HG03342 (cell line): ENCODE measurements around the gene TUBE1.
"Not testable (repeated sequence)": the region's sequence is repeated elsewhere in the genome, so short reads cannot be mapped to it uniquely, and the experiment has no call there.

Experiments used
- ATAC-seq: cut with Tn5 transposase; IDR thresholded peaks from one replicate; pipeline ENCODE4 v1.9.1; 2021; ENCODE audit warnings: mild to moderate bottlenecking, moderate library complexity; ENCODE audit not compliant: unreplicated experiment

TUBE1 gene

GRCh38 chr6:112065426-112065986 lies 21.8 kb downstream of the TUBE1 start:
- no peak for ATAC-seq

- ATAC-seq: no peak
Measured at GRCh38 chr6:112062966-112063365, 24.3 kb downstream of the TUBE1 start.

- ATAC-seq: no peak
Measured at GRCh38 chr6:112061605-112062004, 25.7 kb downstream of the TUBE1 start.

GRCh38 chr6:112058243-112059032 lies 28.8 kb downstream of the TUBE1 start:
- no peak for ATAC-seq

- ATAC-seq: no peak
Measured at GRCh38 chr6:112054555-112055190, 32.6 kb downstream of the TUBE1 start.

GRCh38 chr6:112054001-112054400 lies 33.3 kb downstream of the TUBE1 start, which contains the start of gene CCN6:
CCN6 (plus strand) TSS chr6:112054104; CDS start chr6:112054358, 254 bp downstream.
- no peak for ATAC-seq

GRCh38 chr6:112051251-112051740 lies 36.0 kb downstream of the TUBE1 start:
- not testable (repeated sequence) for ATAC-seq

- no peak for ATAC-seq
Measured at GRCh38 chr6:112050429-112050828, 36.9 kb downstream of the TUBE1 start.

GRCh38 chr6:112049996-112050395 lies 37.3 kb downstream of the TUBE1 start:
- ATAC-seq: no peak

GRCh38 chr6:112049026-112049799 lies 38.1 kb downstream of the TUBE1 start:
- ATAC-seq: no peak

GRCh38 chr6:112047523-112047922 lies 39.8 kb downstream of the TUBE1 start:
- not testable (repeated sequence) for ATAC-seq

GRCh38 chr6:112044856-112045255 lies 42.4 kb downstream of the TUBE1 start:
- no peak for ATAC-seq

- no peak for ATAC-seq
Measured at GRCh38 chr6:112044196-112044595, 43.1 kb downstream of the TUBE1 start.

GRCh38 chr6:112043032-112044007 lies 44.0 kb downstream of the TUBE1 start:
- ATAC-seq: peak; percentile 91

GRCh38 chr6:112041535-112041934 lies 45.7 kb downstream of the TUBE1 start:
- no peak for ATAC-seq

GRCh38 chr6:112040956-112041355 lies 46.3 kb downstream of the TUBE1 start:
- ATAC-seq: no peak

GRCh38 chr6:112039431-112039770 lies 47.9 kb downstream of the TUBE1 start:
- ATAC-seq: no peak

- ATAC-seq: no peak
Measured at GRCh38 chr6:112038756-112039430, 48.4 kb downstream of the TUBE1 start.

GRCh38 chr6:112038268-112038667 lies 49.0 kb downstream of the TUBE1 start:
- no peak for ATAC-seq
